PC-3 (cell line): ENCODE results near the gene TSC22D2.

Source experiments
- CTCF ChIP-seq: fragments of 300-600 bp; sonication (generic); conservative IDR thresholded peaks from 2 replicates; pipeline ENCODE4 v1.5.1; 2017; ENCODE audit warnings: antibody characterized with exemption, low read depth, mild to moderate bottlenecking, low read length
- EZH2 ChIP-seq: fragments of 300-600 bp; sonication (generic); IDR thresholded peaks from one replicate; pipeline ENCODE4 v1.6.1; 2017; ENCODE audit warnings: antibody characterized with exemption, mild to moderate bottlenecking, low read length; ENCODE audit not compliant: unreplicated experiment
- EZH2phosphoT487 ChIP-seq: fragments of 300-600 bp; sonication (generic); IDR thresholded peaks from 2 replicates; pipeline ENCODE4 v1.6.1; 2018; ENCODE audit warnings: mild to moderate bottlenecking, antibody characterized with exemption, low read length, borderline replicate concordance

GRCh38 chr3:150511122-150511821 lies 103.2 kb downstream of the TSC22D2 start:
- TF ChIP-seq CTCF (no peak), EZH2 (no peak), EZH2phosphoT487 (no peak)
